ENCODE data around the gene DEGS2. TPM values are rescaled to one million over a fixed set of nuclear protein-coding genes. Genes with fewer than 3 reads are reported as not detected.

Gene DEGS2
- total RNA-seq, 1 experiment from 2014 or later, result 0.11 TPM

- H3K36me3 ChIP-seq (ENCODE audit: low read depth), result no peaks in the 10 kb centered on the region
- TF ChIP-seq EZH2 (IDR thresholded peaks at IDR 0.05; ENCODE audit: low read depth), result no peak
- no peak for TF ChIP-seq CTCF (conservative IDR thresholded peaks at IDR 0.05)
- ChIA-PET POLR2A (ENCODE audit: unreplicated experiment) (no interaction called here), CTCF (no interaction called here)
- H3K4me1 ChIP-seq (replicated peaks; ENCODE audit: insufficient read depth), result no peaks in the 10 kb centered on the region
- no peaks in the 10 kb centered on the region for H3K79me2 ChIP-seq (ENCODE audit: low read depth)
- BruUV-seq (replicated peaks), result no TSS peak
- H2AFZ ChIP-seq, result no peak overlapping the region
- H3K9me3 ChIP-seq (ENCODE audit: insufficient read depth, low read depth), result no peaks in the 10 kb centered on the region
- no peaks in the 10 kb centered on the region for H3K9me2 ChIP-seq (ENCODE audit: insufficient read depth)
- H3K27me3 ChIP-seq (ENCODE audit: insufficient read depth, low read depth), result no peaks in the 10 kb centered on the region
- H3F3A ChIP-seq (ENCODE audit: insufficient read depth, low read depth), result no peaks in the 10 kb centered on the region
- intact Hi-C loops (cut with micrococcal nuclease; ENCODE audit: unreplicated experiment), result no loop called here
- no peak overlapping the region for H3K27ac ChIP-seq
- H4K20me1 ChIP-seq (ENCODE audit: insufficient read depth), result no peaks in the 10 kb centered on the region
- H3K4me2 ChIP-seq, result no peak overlapping the region
- H3K4me3 ChIP-seq, result no peak overlapping the region
- no peak for DNase-seq
These were observed 36.8 kb downstream of the DEGS2 start for GRCh38 chr14:100122481-100123223.

DNA sequence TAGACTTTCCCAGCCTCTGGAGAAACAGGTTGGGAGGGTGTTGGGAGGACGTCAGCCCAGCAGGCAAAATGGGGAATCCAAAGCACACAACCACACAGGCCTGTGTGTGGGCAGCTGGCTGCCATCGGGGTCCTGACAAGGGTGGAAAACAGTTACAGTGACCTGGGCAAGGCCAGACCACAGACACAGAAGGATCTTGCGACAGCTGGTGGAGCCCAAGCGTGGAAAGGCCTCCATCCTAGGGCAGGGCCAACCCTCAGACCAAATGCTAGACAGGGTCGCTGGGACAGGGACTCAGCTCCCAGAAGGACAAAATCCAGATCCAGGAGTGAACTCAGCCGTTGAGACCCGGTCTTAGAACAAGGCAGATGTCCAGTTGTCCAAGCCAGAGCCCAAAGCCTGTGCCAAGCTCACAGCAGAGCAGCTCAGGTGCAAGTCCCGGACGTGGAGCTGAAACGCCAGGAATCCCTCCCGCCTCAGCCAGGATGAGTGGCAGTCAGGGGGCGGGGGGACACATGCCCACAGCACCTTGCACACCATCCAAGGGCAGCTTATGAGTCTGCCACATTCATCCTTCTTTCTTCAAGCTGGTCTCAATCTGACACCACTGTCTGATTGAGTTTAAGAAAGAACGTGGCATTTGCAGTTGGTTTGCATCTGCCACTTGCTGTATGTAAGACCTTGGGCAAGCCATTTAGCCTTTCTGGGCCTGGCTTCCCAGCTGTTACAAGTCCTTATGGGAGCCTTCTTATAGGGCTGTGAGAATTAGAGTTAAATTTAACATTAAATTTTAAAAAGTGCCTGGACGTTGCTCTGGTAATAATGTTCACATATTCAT is 37.6 kb downstream of the DEGS2 start:
- no TSS peak for BruUV-seq (replicated peaks)
- CTCF ChIA-PET, result no interaction called here
- H3K27ac ChIP-seq, result no peak overlapping the region

More for the DNA sequence above, 37.6 kb downstream of the DEGS2 start:
- H3K27me3 ChIP-seq (ENCODE audit: insufficient read depth, low read depth), result no peaks in the 10 kb centered on the region
- POLR2A ChIA-PET (ENCODE audit: unreplicated experiment), result no interaction called here
- H2AFZ ChIP-seq, result no peak overlapping the region
- H3F3A ChIP-seq (ENCODE audit: insufficient read depth, low read depth), result no peaks in the 10 kb centered on the region
- no peak for TF ChIP-seq EZH2 (IDR thresholded peaks at IDR 0.05; ENCODE audit: low read depth)
- TF ChIP-seq CTCF (conservative IDR thresholded peaks at IDR 0.05), result no peak
- H3K9me3 ChIP-seq (ENCODE audit: insufficient read depth, low read depth), result no peaks in the 10 kb centered on the region
- no peak for DNase-seq
- H3K36me3 ChIP-seq (ENCODE audit: low read depth), result no peaks in the 10 kb centered on the region
- intact Hi-C loops (cut with micrococcal nuclease; ENCODE audit: unreplicated experiment), result no loop called here
- no peaks in the 10 kb centered on the region for H4K20me1 ChIP-seq (ENCODE audit: insufficient read depth)
- no peaks in the 10 kb centered on the region for H3K4me1 ChIP-seq (replicated peaks; ENCODE audit: insufficient read depth)
- no peak overlapping the region for H3K4me3 ChIP-seq
- H3K79me2 ChIP-seq (ENCODE audit: low read depth), result no peaks in the 10 kb centered on the region
- H3K9me2 ChIP-seq (ENCODE audit: insufficient read depth), result no peaks in the 10 kb centered on the region
- no peak overlapping the region for H3K4me2 ChIP-seq
